Trophoblast cell (in vitro differentiated cells and primary cell): Measurements from ENCODE around the gene TOX4.

Source experiments
- DNase-seq, 2 donors: peaks; one replicate each; pipeline ENCODE4 v3.0.0-alpha.2; 2016
- H2AFZ ChIP-seq: 2 replicates; pipeline ENCODE4 v1.6.1; 2013; ENCODE audit warnings: low read length, moderate library complexity, mild to moderate bottlenecking; ENCODE audit not compliant: insufficient read depth, poor library complexity
- H2AK5ac ChIP-seq: 2 replicates; pipeline ENCODE4 v1.6.1; 2013; ENCODE audit warnings: mild to moderate bottlenecking, low read length
- H2BK120ac ChIP-seq: 2 replicates; pipeline ENCODE4 v1.6.1; 2013; ENCODE audit warnings: low read length, mild to moderate bottlenecking, moderate library complexity; ENCODE audit not compliant: insufficient read depth, poor library complexity
- H2BK12ac ChIP-seq: 2 replicates; pipeline ENCODE4 v1.6.1; 2013; ENCODE audit warnings: mild to moderate bottlenecking, low read length, moderate library complexity
- H2BK5ac ChIP-seq: 2 replicates; pipeline ENCODE4 v1.6.1; 2013; ENCODE audit warnings: low read length, low read depth, moderate library complexity, mild to moderate bottlenecking; ENCODE audit not compliant: poor library complexity
- H3K14ac ChIP-seq: 2 replicates; pipeline ENCODE4 v1.6.1; 2013; ENCODE audit warnings: mild to moderate bottlenecking, low read length
- H3K18ac ChIP-seq: 2 replicates; pipeline ENCODE4 v1.6.1; 2013; ENCODE audit warnings: mild to moderate bottlenecking, low read length
- H3K23ac ChIP-seq: 2 replicates; pipeline ENCODE4 v1.6.1; 2013; ENCODE audit warnings: low read length
- H3K27ac ChIP-seq: 2 replicates; pipeline ENCODE4 v1.5.1; 2013; ENCODE audit warnings: low read depth, mild to moderate bottlenecking, inconsistent platforms, low read length, moderate library complexity
- H3K27me3 ChIP-seq: 2 replicates; pipeline ENCODE4 v1.6.1; 2013; ENCODE audit warnings: inconsistent platforms, mild to moderate bottlenecking, low read length, moderate library complexity; ENCODE audit not compliant: insufficient read depth
- H3K36me3 ChIP-seq, 2 experiments: 1 replicate in 1 of 2; 2 replicates in 1 of 2; pipeline ENCODE4 v1.6.1; 2013; ENCODE audit warnings: low read length in 2 of 2, mild to moderate bottlenecking in 2 of 2, moderate library complexity in 1 of 2; ENCODE audit not compliant: insufficient read depth in 2 of 2, control insufficient read depth in 1 of 2
- H3K4ac ChIP-seq: 2 replicates; pipeline ENCODE4 v1.6.1; 2013; ENCODE audit warnings: low read depth, mild to moderate bottlenecking, low read length, moderate library complexity
- H3K4me1 ChIP-seq, 2 experiments: 1 replicate in 1 of 2; 2 replicates in 1 of 2; pipeline ENCODE4 v1.6.1; 2013; ENCODE audit warnings: low read length in 2 of 2, mild to moderate bottlenecking in 2 of 2, moderate library complexity in 1 of 2; ENCODE audit not compliant: insufficient read depth in 2 of 2, control insufficient read depth in 1 of 2
- H3K4me2 ChIP-seq: 2 replicates; pipeline ENCODE4 v1.6.1; 2013; ENCODE audit warnings: inconsistent platforms, mild to moderate bottlenecking, low read length, moderate library complexity
- H3K4me3 ChIP-seq: 2 replicates; pipeline ENCODE4 v1.5.1; 2013; ENCODE audit warnings: mild to moderate bottlenecking, low read depth, low read length, inconsistent platforms
- H3K79me1 ChIP-seq: one replicate; pipeline ENCODE4 v1.6.1; 2013; ENCODE audit warnings: low read length
- H3K79me2 ChIP-seq: 2 replicates; pipeline ENCODE4 v1.6.1; 2013; ENCODE audit warnings: low read length, mild to moderate bottlenecking; ENCODE audit not compliant: control insufficient read depth, insufficient read depth, poor library complexity
- H3K9ac ChIP-seq: 2 replicates; pipeline ENCODE4 v1.6.1; 2013; ENCODE audit warnings: mild to moderate bottlenecking, low read length
- H3K9me3 ChIP-seq: 2 replicates; pipeline ENCODE4 v1.6.1; 2013; ENCODE audit warnings: low read depth, mild to moderate bottlenecking, control low read depth, inconsistent platforms, low read length; ENCODE audit not compliant: insufficient read depth
- H4K12ac ChIP-seq: 2 replicates; pipeline ENCODE4 v1.6.1; 2013; ENCODE audit warnings: low read depth, mild to moderate bottlenecking, low read length, moderate library complexity
- H4K8ac ChIP-seq: 2 replicates; pipeline ENCODE4 v1.6.1; 2013; ENCODE audit warnings: low read depth, mild to moderate bottlenecking, low read length, moderate library complexity
- H4K91ac ChIP-seq: one replicate; pipeline ENCODE4 v1.6.1; 2013; ENCODE audit warnings: low read depth, mild to moderate bottlenecking, low read length, moderate library complexity
- WGBS: extraction: QIAGEN DNeasy Blood & Tissue Kit; methylation state at CpG from one replicate; pipeline ENCODE4 v1.1.7; 2013; ENCODE audit warnings: missing lambda C conversion rate; ENCODE audit not compliant: insufficient read length, insufficient coverage; ENCODE audit errors: extremely low coverage; 5-methylcytosine and 5-hydroxymethylcytosine counted together

TOX4 gene

GRCh38 chr14:21533294-21533693 is 56.3 kb downstream of the TOX4 start:
- Histone ChIP-seq H3K9me3 (no peaks in the 10 kb centered on the region), H4K8ac (no peak overlapping the region), H4K91ac (no peak overlapping the region), H2AFZ (no peak overlapping the region), H3K27ac (no peak overlapping the region), H3K18ac (no peak overlapping the region), H3K79me1 (no peaks in the 10 kb centered on the region), H3K23ac (no peak overlapping the region), H3K79me2 (no peaks in the 10 kb centered on the region), H3K36me3 (no peaks in the 10 kb centered on the region), H3K9ac (no peak overlapping the region), H2BK12ac (no peak overlapping the region), H2AK5ac (no peak overlapping the region), H4K12ac (no peak overlapping the region), H3K4me3 (no peak overlapping the region), H3K27me3 (no peaks in the 10 kb centered on the region), H2BK120ac (no peak overlapping the region), H3K14ac (no peak overlapping the region), H2BK5ac (no peak overlapping the region), H3K4me2 (no peak overlapping the region), H3K4ac (no peak overlapping the region), H3K4me1 (peaks cover 2% of the 10 kb centered on the region in 2 experiments)
- no peak for DNase-seq

GRCh38 chr14:21534576-21534975 is 57.6 kb downstream of the TOX4 start:
- Histone ChIP-seq H3K4me3 (no peak overlapping the region), H3K36me3 (no peaks in the 10 kb centered on the region), H2AFZ (no peak overlapping the region), H3K23ac (no peak overlapping the region), H3K18ac (no peak overlapping the region), H3K79me2 (no peaks in the 10 kb centered on the region), H4K8ac (no peak overlapping the region), H4K12ac (no peak overlapping the region), H3K4ac (no peak overlapping the region), H3K79me1 (no peaks in the 10 kb centered on the region), H2BK120ac (no peak overlapping the region), H2AK5ac (no peak overlapping the region), H2BK5ac (no peak overlapping the region), H3K9ac (no peak overlapping the region), H3K27ac (no peak overlapping the region), H4K91ac (no peak overlapping the region), H3K14ac (no peak overlapping the region), H3K27me3 (no peaks in the 10 kb centered on the region), H3K9me3 (no peaks in the 10 kb centered on the region), H3K4me2 (no peak overlapping the region), H2BK12ac (no peak overlapping the region), H3K4me1 (peaks cover 2% of the 10 kb centered on the region in 2 experiments)
- WGBS, result no CpG with 5 or more reads among the region's 4 CpGs
- no peak for DNase-seq

GRCh38 chr14:21535545-21536417 is 58.8 kb downstream of the TOX4 start:
- WGBS, result no CpG with 5 or more reads among the region's 6 CpGs
- H3K27ac ChIP-seq, result no peak overlapping the region
- peaks cover 2% of the 10 kb centered on the region in 2 experiments for H3K4me1 ChIP-seq

GRCh38 chr14:21536418-21537089 is 59.6 kb downstream of the TOX4 start:
- Histone ChIP-seq H4K91ac (no peak overlapping the region), H2BK12ac (no peak overlapping the region), H3K23ac (no peak overlapping the region), H3K4me1 (peaks cover 2% of the 10 kb centered on the region in 2 experiments), H3K27me3 (no peaks in the 10 kb centered on the region), H3K27ac (no peak overlapping the region), H3K9me3 (no peaks in the 10 kb centered on the region), H3K18ac (no peak overlapping the region), H2BK120ac (no peak overlapping the region), H3K4me2 (peak overlapping the region; percentile 81), H3K14ac (no peak overlapping the region), H3K4ac (no peak overlapping the region), H3K36me3 (no peaks in the 10 kb centered on the region), H4K8ac (no peak overlapping the region), H4K12ac (no peak overlapping the region), H3K79me1 (no peaks in the 10 kb centered on the region), H3K79me2 (no peaks in the 10 kb centered on the region), H2BK5ac (no peak overlapping the region), H2AFZ (peak overlapping the region; percentile 62), H2AK5ac (no peak overlapping the region), H3K9ac (no peak overlapping the region), H3K4me3 (peak overlapping the region; percentile 55)
- no CpG with 5 or more reads among the region's 25 CpGs for WGBS
- DNase-seq, result no peak

More at GRCh38 chr14:21535545-21536417, 58.8 kb downstream of the TOX4 start:
- no peaks in the 10 kb centered on the region for H3K79me1 ChIP-seq
- H3K14ac ChIP-seq, result no peak overlapping the region
- no peak overlapping the region for H3K4me3 ChIP-seq
- peak overlapping the region; percentile 81 for H3K4me2 ChIP-seq
- no peak overlapping the region for H2BK120ac ChIP-seq
- no peaks in the 10 kb centered on the region for H3K9me3 ChIP-seq
- no peak overlapping the region for H2AK5ac ChIP-seq
- peak overlapping the region; percentile 62 for H2AFZ ChIP-seq
- H2BK5ac ChIP-seq, result no peak overlapping the region
- no peak overlapping the region for H3K4ac ChIP-seq
- H4K8ac ChIP-seq, result no peak overlapping the region
- no peak overlapping the region for H4K91ac ChIP-seq
- H3K79me2 ChIP-seq, result no peaks in the 10 kb centered on the region
- no peaks in the 10 kb centered on the region for H3K36me3 ChIP-seq
- H3K9ac ChIP-seq, result no peak overlapping the region
- H3K23ac ChIP-seq, result no peak overlapping the region
- DNase-seq, result no peak
- H3K27me3 ChIP-seq, result no peaks in the 10 kb centered on the region
- H3K18ac ChIP-seq, result no peak overlapping the region
- no peak overlapping the region for H2BK12ac ChIP-seq
- no peak overlapping the region for H4K12ac ChIP-seq
